H1 (cell line): ENCODE data around the gene MARK3. TPM values are rescaled to one million over a fixed set of nuclear protein-coding genes. Genes with fewer than 3 reads are reported as not detected.

ENCODE experiments used
- CBX8 ChIP-seq: fragments of 300-800, 300-1000 bp; sonication (generic); IDR thresholded peaks from 2 replicates; pipeline ENCODE4 v1.7.1; 2016; ENCODE audit warnings: low read depth, low read length, borderline replicate concordance
- CHD2 ChIP-seq: IDR thresholded peaks from 2 replicates; pipeline ENCODE4 v1.6.1; 2012; ENCODE audit warnings: low read length, improper control_type of control experiment
- HDAC6 ChIP-seq: IDR thresholded peaks from one replicate; pipeline ENCODE4 v1.7.1; 2012; ENCODE audit warnings: low read depth, mild to moderate bottlenecking, inconsistent platforms, low read length, moderate library complexity
- POLR2AphosphoS5 ChIP-seq: IDR thresholded peaks from 2 replicates; pipeline ENCODE4 v1.6.1; 2011; ENCODE audit warnings: low read depth, low read length
- RAD21 ChIP-seq, 2 experiments: IDR thresholded peaks in 1 of 2; conservative IDR thresholded peaks in 1 of 2; 2 replicates each; pipeline ENCODE4 v1.6.1; 2011; ENCODE audit warnings: low read depth in 2 of 2, low read length in 2 of 2, improper control_type of control experiment in 1 of 2, inconsistent platforms in 1 of 2, mild to moderate bottlenecking in 1 of 2, moderate library complexity in 1 of 2
- RFX5 ChIP-seq: IDR thresholded peaks from 2 replicates; pipeline ENCODE4 v1.6.1; 2011; ENCODE audit warnings: low read depth, low read length, improper control_type of control experiment, borderline replicate concordance
- SAP30 ChIP-seq: fragments of 300-600 bp; sonication (generic); IDR thresholded peaks from 2 replicates; pipeline ENCODE4 v1.7.1; 2012; ENCODE audit warnings: low read length, moderate library complexity, mild to moderate bottlenecking, inconsistent platforms; ENCODE audit not compliant: insufficient read depth, insufficient replicate concordance
- TAF7 ChIP-seq: optimal IDR thresholded peaks from 2 replicates; pipeline ENCODE3; 2011; ENCODE audit warnings: low read depth, mild to moderate bottlenecking, inconsistent platforms, low read length, moderate library complexity, borderline replicate concordance
- polyA plus RNA-seq, 7 experiments: library from polyadenylated mRNA; depleted of rRNA in 3 of 7; stranded (reverse) in 5 of 7; unstranded in 2 of 7; fragments of >200 nt in 5 of 7; fragments of 200-250 nt in 2 of 7; gene quantifications; 1 replicate in 5 of 7; 2 replicates in 1 of 7; 4 replicates in 1 of 7; pipeline versions ENCODE4 v1.2.1 to v1.2.3, GENCODE V29; 2011 to 2013; ENCODE audit warnings: missing spikeins in 2 of 7, mixed read lengths in 2 of 7
- total RNA-seq: library from RNA; stranded (reverse); fragmentation: NEBNext Ultra II Directional; extraction: Animal tissue kit (Norgen Biotek cat#: 25700); gene quantifications from 2 replicates; pipeline ENCODE4 v1.2.1, GENCODE V29; 2021

Gene MARK3
- total and polyA plus RNA-seq, 2 of the 8 experiments (the other 6 are each of a cell fraction or from before 2014, with no cell fraction given) = 39.4 to 76.9 TPM

DNA sequence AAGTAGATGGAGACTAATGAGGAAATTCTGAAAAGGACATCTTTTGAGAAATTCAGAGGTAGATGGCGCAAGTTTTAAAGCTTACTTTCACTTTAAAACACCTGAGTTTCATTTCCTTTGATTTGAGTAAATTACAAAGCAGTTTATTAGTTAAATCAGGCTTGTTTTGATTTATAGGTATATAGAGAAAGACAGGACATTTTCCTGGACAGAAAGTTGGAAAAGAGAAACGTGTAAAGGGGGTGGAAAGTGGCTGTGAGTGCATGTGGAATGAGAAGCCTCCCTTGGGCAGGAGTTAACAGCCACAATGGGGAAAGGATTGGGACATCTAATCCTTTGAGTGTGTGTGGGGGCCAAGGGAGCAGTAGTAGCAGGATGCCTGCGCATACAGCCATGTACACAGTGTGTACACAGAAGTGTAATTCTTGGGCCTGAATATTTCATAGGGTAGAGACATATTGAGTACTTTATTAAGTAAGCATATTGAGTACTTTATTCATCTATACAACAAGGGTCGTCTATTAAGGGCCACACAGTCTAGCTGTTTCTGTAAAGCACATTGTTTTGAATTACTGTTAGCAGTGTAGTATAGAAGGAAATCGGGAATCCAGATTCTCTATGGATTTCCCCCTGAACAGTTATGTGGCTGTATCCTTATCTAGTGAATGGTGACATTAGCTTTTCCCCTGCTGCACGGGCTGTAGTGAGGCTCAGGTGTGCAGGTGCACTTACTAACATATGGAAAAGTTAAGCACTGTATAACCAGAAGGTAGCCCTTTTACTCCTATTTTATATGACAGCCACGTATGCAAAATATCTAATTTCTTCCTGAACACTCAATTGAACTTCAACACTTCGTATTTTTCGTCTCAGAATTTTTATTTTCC is 19.1 kb downstream of the MARK3 start (continued):
- TF ChIP-seq CBX8 = no peak
- TF ChIP-seq HDAC6 = no peak
- TF ChIP-seq TAF7 = no peak
- no peak for TF ChIP-seq RFX5
- TF ChIP-seq SAP30 = no peak
- no peak for TF ChIP-seq RAD21 (IDR thresholded peaks at IDR 0.05 in 1 of 2, conservative IDR thresholded peaks at IDR 0.05 in 1 of 2; ENCODE audit: low read depth in 2 of 2, low read length in 2 of 2)
- TF ChIP-seq POLR2AphosphoS5 = no peak
- TF ChIP-seq CHD2 = no peak
